Endothelial cell of umbilical vein (primary cell): ENCODE results near the gene ATXN10. TPM values are rescaled to one million over a fixed set of nuclear protein-coding genes. Genes with fewer than 3 reads are reported as not detected.

ENCODE experiments used
- BruUV-seq: library from RNA; stranded (reverse); fragments of 400-500 nt; replicated peaks from 2 replicates; lab custom pipeline; 2021; lab: Mats Ljungman, UMichigan
- CTCF ChIA-PET: fragments of 300-600, 350-600 bp; sonication (Branson Sonifier 250); formaldehyde crosslinking; loops from one replicate; lab custom pipeline; 2021; ENCODE audit warnings: antibody characterized with exemption, inconsistent platforms; lab: Charles Lee
- POLR2A ChIA-PET: fragments of 300-600, 350-600 bp; sonication (Branson Sonifier 250); formaldehyde crosslinking; loops from one replicate; lab custom pipeline; 2021; ENCODE audit warnings: antibody characterized with exemption, inconsistent platforms; lab: Charles Lee
- DNase-seq: peaks from one replicate; pipeline ENCODE4 v3.0.0-alpha.2; 2011; ENCODE audit warnings: low read depth, low spot score
- FAIRE-seq: peaks from 2 replicates; lab custom pipeline; 2011; peaks lifted over from hg19 to GRCh38; lab: Jason Lieb, UNC
- H2AFZ ChIP-seq: 2 replicates; pipeline ENCODE4 v1.6.0; 2012; ENCODE audit warnings: low read depth, low read length, control low read depth, inconsistent platforms
- H3K27ac ChIP-seq: 2 replicates; pipeline ENCODE4 v1.5.1; 2011; ENCODE audit warnings: low read depth, mild to moderate bottlenecking, control low read depth, low read length, moderate library complexity; ENCODE audit not compliant: insufficient read depth
- H3K27me3 ChIP-seq, 2 experiments: 2 replicates each; pipeline versions ENCODE4 v1.6.0 to v1.6.1; 2011; ENCODE audit warnings: low read length in 2 of 2, mixed read lengths in 1 of 2; ENCODE audit not compliant: control insufficient read depth in 2 of 2, insufficient read depth in 2 of 2
- H3K36me3 ChIP-seq, 2 experiments: 2 replicates in 1 of 2; 3 replicates in 1 of 2; pipeline ENCODE4 v1.5.1; 2011; ENCODE audit warnings: low read length in 2 of 2, mild to moderate bottlenecking in 1 of 2, moderate library complexity in 1 of 2; ENCODE audit not compliant: control insufficient read depth in 2 of 2, insufficient read depth in 2 of 2; ENCODE audit errors: extremely low read depth in 1 of 2
- H3K4me1 ChIP-seq: 3 replicates; pipeline ENCODE4 v1.5.1; 2011; ENCODE audit warnings: mild to moderate bottlenecking, low read length; ENCODE audit not compliant: control insufficient read depth, insufficient read depth; ENCODE audit errors: extremely low read depth
- H3K4me2 ChIP-seq: 2 replicates; pipeline ENCODE4 v1.6.1; 2011; ENCODE audit warnings: low read length, control low read depth, mixed read lengths; ENCODE audit not compliant: insufficient read depth
- H3K4me3 ChIP-seq, 3 experiments: fragments of 200-600 bp in 1 of 3; sonication (generic), shearing (Covaris generic) in 1 of 3; replicated peaks in 1 of 3; 2 replicates each; pipeline ENCODE4 v1.5.1; 2011 to 2016; ENCODE audit warnings: control low read depth in 3 of 3, low read length in 3 of 3, mild to moderate bottlenecking in 2 of 3, inconsistent platforms in 1 of 3, low read depth in 1 of 3, moderate library complexity in 1 of 3; ENCODE audit not compliant: insufficient read depth in 1 of 3
- H3K79me2 ChIP-seq: 2 replicates; pipeline ENCODE4 v1.6.0; 2012; ENCODE audit warnings: low read length, inconsistent platforms; ENCODE audit not compliant: control insufficient read depth, insufficient read depth
- H3K9ac ChIP-seq: replicated peaks from 2 replicates; pipeline ENCODE3; 2011; ENCODE audit warnings: low read length, control low read depth; ENCODE audit not compliant: insufficient read depth; ENCODE audit errors: extremely low read depth
- H3K9me1 ChIP-seq: replicated peaks from 3 replicates; pipeline ENCODE4 v1.6.0; 2011; ENCODE audit warnings: mild to moderate bottlenecking, low read length; ENCODE audit not compliant: control insufficient read depth, insufficient read depth; ENCODE audit errors: extremely low read depth
- H3K9me3 ChIP-seq: replicated peaks from 2 replicates; pipeline ENCODE4 v1.5.1; 2012; ENCODE audit warnings: low read length, inconsistent platforms; ENCODE audit not compliant: control insufficient read depth, insufficient read depth
- H4K20me1 ChIP-seq: replicated peaks from 2 replicates; pipeline ENCODE3; 2011; ENCODE audit warnings: mild to moderate bottlenecking, low read length; ENCODE audit not compliant: control insufficient read depth, insufficient read depth; ENCODE audit errors: extremely low read depth
- EZH2 ChIP-seq: IDR thresholded peaks from 2 replicates; pipeline ENCODE4 v1.6.1; 2012; ENCODE audit warnings: borderline replicate concordance, low read depth, mild to moderate bottlenecking, moderate library complexity, low read length, inconsistent platforms; ENCODE audit not compliant: severe bottlenecking
- FOS ChIP-seq: IDR thresholded peaks from 2 replicates; pipeline ENCODE4 v1.6.1; 2011; ENCODE audit warnings: mild to moderate bottlenecking, low read length, moderate library complexity, borderline replicate concordance; ENCODE audit not compliant: insufficient read depth
- GATA2 ChIP-seq: IDR thresholded peaks from 2 replicates; pipeline ENCODE4 v1.7.0; 2011; ENCODE audit warnings: low read depth, mild to moderate bottlenecking, moderate library complexity, mixed read lengths, low read length; ENCODE audit not compliant: insufficient read length, insufficient read depth
- JUN ChIP-seq: IDR thresholded peaks from 2 replicates; pipeline ENCODE4 v1.6.1; 2011; ENCODE audit warnings: borderline replicate concordance, low read depth; ENCODE audit not compliant: insufficient read length, insufficient read depth
- MYC ChIP-seq: IDR thresholded peaks from one replicate; pipeline ENCODE4 v1.6.1; 2011; ENCODE audit warnings: mild to moderate bottlenecking, low read depth, low read length
- POLR2A ChIP-seq: IDR thresholded peaks from 2 replicates; pipeline ENCODE4 v1.6.1; 2012; ENCODE audit warnings: low read depth, mild to moderate bottlenecking, control low read depth, low read length
- POLR2AphosphoS5 ChIP-seq: IDR thresholded peaks from 2 replicates; pipeline ENCODE4 v1.6.1; 2012; ENCODE audit warnings: low read depth, mild to moderate bottlenecking, control low read depth, low read length, moderate library complexity; ENCODE audit not compliant: insufficient read depth
- dilution Hi-C: fragments of 300-500 bp; cut with MboI; formaldehyde crosslinking; loops from one replicate; pipeline ENCODE4 v1.15.0; 2019; ENCODE audit warnings: low sequenced_read_pairs; ENCODE audit not compliant: extremely low pct_ligation_motif_present
- intact Hi-C: fragments of 100-400 bp; cut with micrococcal nuclease; formaldehyde crosslinking; loops from one replicate; pipeline ENCODE4 v1.10.0; 2022
- polyA plus RNA-seq, 4 experiments: library from polyadenylated mRNA; depleted of rRNA in 3 of 4; stranded (reverse) in 3 of 4; unstranded in 1 of 4; fragments of >200 nt; gene quantifications; 2 replicates each; pipeline versions ENCODE4 v1.2.1 to v1.2.3, GENCODE V29; 2011 to 2012; ENCODE audit warnings: missing spikeins in 1 of 4
- total RNA-seq: library from RNA; stranded (reverse); gene quantifications from 2 replicates; pipeline ENCODE4 v1.2.3, GENCODE V29; 2021
- TF ChIP-seq, protein P1 (sequence below), 2 donors: IDR thresholded peaks; 1 replicate in 1 of 2; 2 replicates in 1 of 2; pipeline ENCODE4 v1.5.1; 2011; ENCODE audit warnings: low read length in 2 of 2, mild to moderate bottlenecking in 2 of 2, moderate library complexity in 2 of 2, control low read depth in 1 of 2, inconsistent platforms in 1 of 2, low read depth in 1 of 2; ENCODE audit not compliant: insufficient read depth in 1 of 2; ENCODE audit errors: extremely low read depth in 1 of 2
- TF ChIP-seq, protein P2 (sequence below): IDR thresholded peaks from 2 replicates; pipeline ENCODE4 v1.6.1; 2011; ENCODE audit not compliant: insufficient read depth, insufficient read length

ATXN10 gene
- total and polyA plus RNA-seq, 2 donors (not counting 3 experiments of a cell fraction or from before 2014, with no cell fraction given), result 73.2 to 91.9 TPM

DNA sequence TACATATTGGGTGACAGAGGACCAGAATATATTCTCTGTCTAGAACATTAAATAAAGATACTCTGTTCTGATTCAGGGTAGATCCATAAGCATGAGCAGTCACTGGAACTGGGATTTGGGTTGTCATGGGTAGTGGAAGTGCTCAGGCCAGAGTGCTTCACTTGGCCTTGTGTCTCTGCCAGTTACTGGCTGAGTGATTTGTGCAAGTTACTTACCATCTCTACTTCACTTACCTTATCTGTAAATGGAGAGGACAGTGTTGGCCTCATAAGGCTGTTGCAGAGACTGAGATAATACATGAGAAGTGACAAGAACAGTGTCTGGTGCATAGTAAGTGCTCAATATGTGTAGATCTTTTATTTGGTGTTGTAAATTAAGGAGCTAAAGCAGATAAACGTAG is 17.6 kb downstream of the ATXN10 start:
- POLR2A ChIA-PET, result no interaction called here

More for the DNA sequence above, 17.6 kb downstream of the ATXN10 start:
- intact Hi-C loops (no loop called here), dilution Hi-C loops (no loop called here)
- Histone ChIP-seq H3K79me2 (peaks cover 46% of the 10 kb centered on the region), H3K36me3 (peaks cover 2 to 5% of the 10 kb centered on the region in 2 experiments), H3K4me2 (no peak overlapping the region), H3K9ac (no peak overlapping the region), H3K9me1 (peaks cover 3% of the 10 kb centered on the region), H3K27me3 (no peaks in the 10 kb centered on the region), H4K20me1 (peaks cover 60% of the 10 kb centered on the region), H3K27ac (no peak overlapping the region), H2AFZ (no peak overlapping the region), H3K9me3 (no peaks in the 10 kb centered on the region), H3K4me3 (no peak overlapping the region), H3K4me1 (peaks cover 15% of the 10 kb centered on the region)
- CTCF ChIA-PET, result interaction anchor here (2.4 kb wide), 1 partner anchor 11 kb away, joined by 7 read pairs; no protein-coding TSS in a partner anchor
- DNase-seq, result no peak
- no TSS peak for BruUV-seq
- TF ChIP-seq GATA2 (no peak), EZH2 (no peak), POLR2A (no peak), FOS (no peak), JUN (no peak), POLR2AphosphoS5 (no peak), MYC (no peak)
- TF ChIP-seq, protein P1, sequence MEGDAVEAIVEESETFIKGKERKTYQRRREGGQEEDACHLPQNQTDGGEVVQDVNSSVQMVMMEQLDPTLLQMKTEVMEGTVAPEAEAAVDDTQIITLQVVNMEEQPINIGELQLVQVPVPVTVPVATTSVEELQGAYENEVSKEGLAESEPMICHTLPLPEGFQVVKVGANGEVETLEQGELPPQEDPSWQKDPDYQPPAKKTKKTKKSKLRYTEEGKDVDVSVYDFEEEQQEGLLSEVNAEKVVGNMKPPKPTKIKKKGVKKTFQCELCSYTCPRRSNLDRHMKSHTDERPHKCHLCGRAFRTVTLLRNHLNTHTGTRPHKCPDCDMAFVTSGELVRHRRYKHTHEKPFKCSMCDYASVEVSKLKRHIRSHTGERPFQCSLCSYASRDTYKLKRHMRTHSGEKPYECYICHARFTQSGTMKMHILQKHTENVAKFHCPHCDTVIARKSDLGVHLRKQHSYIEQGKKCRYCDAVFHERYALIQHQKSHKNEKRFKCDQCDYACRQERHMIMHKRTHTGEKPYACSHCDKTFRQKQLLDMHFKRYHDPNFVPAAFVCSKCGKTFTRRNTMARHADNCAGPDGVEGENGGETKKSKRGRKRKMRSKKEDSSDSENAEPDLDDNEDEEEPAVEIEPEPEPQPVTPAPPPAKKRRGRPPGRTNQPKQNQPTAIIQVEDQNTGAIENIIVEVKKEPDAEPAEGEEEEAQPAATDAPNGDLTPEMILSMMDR (IDR thresholded peaks at IDR 0.05; ENCODE audit: extremely low read depth in 1 of 2, insufficient read depth in 1 of 2, low read depth in 1 of 2, low read length in 2 of 2), result no peak
- TF ChIP-seq, protein P2, sequence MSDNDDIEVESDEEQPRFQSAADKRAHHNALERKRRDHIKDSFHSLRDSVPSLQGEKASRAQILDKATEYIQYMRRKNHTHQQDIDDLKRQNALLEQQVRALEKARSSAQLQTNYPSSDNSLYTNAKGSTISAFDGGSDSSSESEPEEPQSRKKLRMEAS, result no peak
- FAIRE-seq, result no peak
